Measurements from ENCODE around the gene CBLB.

The CBLB gene

DNA sequence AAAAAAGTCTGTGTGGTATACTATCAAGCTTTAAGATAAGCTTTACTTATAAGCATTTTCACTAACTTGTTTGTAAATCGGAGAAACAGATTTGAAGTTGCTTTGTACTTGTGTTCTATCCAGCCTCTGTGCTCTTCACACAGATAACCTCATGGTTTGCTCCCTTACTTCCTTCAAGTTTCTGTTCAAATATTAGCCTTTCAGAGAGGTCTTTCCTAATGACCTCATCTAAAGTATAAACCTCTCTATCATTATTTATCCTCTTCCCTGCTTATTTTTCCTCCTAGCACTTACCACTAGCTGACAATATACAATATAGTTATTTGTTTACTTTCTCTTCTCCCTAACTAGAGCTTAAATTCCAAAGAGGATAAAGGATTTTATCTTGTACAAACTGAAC lies 180.0 kb downstream of the CBLB start:
- DNase-seq = no peak

DNA sequence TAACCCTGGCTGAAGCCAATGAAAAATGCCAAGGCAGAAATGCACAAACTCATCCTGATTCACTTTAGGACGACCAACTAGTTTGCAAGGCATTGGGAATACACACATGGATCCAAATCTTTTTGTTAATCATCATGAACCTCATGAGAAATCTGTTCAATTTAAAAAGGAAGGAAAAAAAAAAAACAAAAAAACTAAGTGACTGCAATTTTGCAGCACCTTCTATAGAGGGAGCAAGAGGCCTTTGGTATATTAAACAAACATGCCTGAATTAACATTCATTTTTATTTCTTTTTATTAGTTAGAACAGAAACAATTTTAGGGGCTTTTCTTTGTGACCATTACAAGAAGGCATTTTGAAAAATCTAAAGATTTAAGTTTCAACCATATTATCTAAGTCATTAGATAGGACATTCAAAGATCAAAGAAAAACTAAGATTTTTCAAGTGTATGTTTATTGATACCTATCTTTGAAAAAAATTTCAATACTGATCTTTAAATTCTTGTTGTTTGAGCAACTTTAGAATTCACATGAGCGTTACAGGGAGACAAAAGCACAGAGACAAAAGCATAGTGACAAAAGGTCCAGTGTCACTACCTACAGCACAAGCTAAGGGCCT lies 182.4 kb downstream of the CBLB start:
- no peak for DNase-seq

DNA sequence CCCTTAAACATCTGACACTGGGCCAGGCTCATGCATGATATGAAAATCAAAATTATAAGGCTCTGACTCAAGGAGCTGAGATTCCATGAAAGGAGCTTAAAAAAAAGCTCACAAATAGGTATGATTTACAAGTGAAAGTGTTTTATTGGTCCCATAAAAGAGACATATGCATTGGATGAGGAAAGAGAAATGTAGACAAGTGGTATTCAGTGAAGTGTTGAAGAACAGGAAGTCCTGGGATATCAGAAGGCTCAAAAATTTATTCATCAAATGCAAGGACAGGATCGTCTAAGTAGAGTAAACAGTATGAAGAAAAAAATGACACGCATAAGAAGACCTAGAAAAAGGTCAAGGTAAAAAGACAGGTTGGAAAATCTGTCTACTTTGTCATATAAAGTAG lies 188.9 kb downstream of the CBLB start:
- DNase-seq = no peak

DNA sequence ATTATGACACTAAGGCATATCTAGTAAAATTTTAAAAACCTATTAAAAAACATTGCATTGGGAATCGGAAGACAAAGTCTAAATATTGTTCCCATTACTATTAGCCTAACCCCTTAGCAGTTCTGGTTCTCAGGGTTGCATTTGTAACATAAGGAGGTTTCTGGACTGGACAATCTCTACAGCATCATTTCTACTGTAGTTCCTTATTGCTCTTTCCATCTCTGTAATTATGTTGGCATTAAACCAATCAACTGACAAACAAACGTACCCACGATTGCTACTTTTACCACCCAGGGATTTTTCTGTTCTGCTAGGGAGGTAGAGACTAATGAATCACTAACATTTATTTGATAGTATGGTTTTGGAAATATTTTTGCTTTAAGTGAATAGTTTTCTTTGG lies 190.8 kb downstream of the CBLB start:
- DNase-seq = no peak

DNA sequence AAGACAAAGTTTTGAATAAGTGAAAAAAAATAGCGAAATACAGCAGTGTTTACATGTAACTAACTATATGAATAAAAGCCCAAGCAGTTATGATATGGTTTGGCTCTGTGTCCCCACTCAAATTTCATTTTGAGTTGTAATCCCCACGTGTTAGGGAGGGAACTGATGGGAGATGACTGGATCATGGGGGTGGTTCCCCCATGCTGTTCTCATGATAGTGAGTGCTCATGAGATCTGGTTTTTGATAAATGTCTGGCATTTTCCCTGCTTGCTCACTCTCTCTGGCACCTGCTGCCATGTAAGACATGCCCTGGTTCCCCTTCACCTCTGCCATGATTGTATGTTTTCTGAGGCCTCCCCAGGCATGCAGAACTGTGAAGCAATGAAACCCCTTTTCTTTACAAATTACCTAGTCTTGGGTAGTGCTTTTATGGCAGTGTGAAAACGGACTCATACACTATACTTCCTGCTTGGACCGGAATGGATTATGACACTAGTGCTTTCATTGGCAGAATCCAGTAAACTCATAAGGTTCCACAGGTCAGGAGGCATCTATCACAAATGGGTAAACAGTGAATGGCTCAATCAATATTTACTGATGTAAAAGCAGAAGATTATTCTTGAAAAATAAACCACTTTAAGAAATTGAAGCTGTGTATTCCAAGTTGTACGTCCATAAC lies 192.1 kb downstream of the CBLB start:
- DNase-seq = no peak

DNA sequence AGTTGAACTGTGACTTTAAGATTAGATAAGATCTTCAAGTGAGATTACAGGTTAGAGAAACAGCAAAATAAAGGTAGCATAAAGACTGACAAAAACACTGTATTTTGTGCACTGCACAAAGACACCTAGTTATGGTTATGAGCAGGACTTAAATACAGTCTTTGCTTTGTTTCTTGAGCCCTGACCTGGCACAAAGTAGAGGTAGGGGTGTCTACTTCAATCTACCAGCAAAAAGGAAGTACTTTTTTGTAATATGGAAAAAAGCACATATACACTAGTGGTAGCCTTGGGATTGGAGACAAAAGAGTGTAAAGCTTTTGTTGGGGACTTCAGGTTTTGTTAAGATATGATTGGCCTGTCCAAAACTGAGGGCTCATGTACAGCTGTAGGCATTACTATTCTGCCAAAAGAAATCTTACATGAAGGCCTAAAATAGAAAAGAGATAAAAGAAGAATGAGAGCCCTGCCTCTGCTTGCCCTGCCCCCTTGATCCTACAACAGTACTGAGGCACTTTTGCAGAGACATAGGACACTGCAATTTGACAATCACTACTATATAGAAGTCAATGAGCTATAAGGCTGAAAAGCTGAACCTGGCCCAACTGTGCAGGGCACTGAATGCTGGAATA lies 194.3 kb downstream of the CBLB start:
- no peak for DNase-seq

DNA sequence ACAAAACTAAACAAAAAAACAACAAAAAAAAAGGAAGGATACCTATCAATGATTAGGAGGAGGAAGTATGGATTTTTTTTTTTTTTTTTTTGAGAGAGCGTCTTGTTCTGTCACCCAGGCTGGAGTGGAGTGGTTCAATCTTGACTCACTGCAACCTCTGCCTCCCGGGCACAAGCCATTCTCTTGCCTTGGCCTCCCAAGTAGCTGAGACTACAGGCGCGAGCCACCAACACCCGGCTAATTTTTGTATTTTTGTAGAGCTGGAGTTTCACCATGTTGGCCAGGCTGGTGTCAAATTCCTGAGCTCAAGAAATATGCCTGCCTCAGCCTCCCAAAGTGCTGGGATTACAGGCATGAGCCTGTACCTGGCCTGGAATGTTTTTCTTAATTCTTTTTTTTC lies 195.8 kb downstream of the CBLB start:
- no peak for DNase-seq

DNA sequence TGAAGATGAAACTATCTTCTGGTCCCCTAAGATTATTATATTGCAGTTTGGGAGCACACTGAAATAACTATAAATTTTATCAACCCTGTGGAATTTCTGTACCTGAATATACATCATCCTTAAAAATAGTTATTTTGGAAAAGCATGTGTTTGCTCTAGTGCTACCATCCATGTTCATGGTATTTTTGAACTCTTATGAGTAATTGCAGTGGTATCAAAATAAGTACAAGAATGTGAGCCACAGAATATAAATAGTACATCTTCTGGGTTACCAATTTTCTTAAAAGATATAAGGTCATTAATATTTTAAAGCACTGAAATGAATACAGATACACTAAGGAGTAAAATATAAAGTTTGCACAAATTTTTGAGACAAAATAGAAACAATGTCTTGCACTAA lies 206.5 kb downstream of the CBLB start:
- no peak for DNase-seq

DNA sequence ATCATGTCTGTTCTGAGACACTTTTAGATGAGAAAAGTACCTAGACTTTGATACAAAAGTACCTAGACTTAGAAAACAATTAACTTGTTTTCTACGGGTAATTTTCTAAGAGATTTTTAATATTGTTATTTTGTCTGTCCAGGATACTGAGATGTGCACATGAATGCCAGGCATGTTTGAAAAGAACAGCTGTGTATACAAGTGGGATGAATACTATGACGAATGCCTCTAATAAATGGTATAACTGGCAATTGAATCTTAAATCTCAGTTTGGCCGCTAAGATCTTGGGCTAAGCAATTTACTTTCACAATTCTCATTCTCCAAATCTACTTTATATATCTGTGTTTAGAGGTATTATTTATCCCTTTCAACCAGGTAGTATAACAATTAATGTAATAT lies 207.4 kb downstream of the CBLB start:
- no peak for DNase-seq

DNA sequence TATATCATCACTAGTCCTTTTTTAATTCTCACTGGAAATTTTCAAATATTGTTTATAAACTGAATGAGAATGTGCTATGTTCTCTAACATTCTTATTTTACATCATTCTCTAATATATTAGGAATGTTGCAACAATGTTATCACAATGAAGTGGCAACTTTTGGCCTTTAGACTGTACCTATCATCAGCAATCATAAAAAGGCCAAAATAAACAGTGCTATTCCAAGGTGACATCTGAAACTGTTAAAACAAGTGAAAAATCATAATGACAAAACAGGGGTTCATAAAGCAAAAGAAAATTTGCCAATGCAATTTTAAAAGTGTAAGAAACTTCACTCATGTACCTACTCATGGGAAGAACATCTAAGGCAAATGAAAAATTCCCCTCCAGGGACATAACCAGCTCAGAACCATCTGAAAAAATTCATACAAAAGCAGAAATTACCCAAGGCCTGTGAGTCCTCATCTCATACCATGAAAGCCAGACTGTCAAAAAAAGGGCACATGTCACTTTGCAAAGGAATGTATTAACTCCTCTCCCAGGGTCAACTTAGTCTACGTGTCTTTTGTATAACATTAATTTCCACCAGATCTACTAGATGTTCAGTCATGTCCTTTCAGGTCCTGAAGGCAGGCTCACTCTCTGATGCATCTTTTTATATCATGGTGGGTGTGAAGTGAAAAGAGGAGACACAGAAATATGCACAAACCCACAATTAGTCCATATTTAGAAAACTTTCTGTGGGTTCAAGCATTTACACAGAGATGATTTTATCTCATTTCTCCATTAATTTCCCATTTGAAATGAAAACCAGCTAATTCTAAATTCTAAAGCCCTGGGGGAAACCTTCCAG lies 211.9 kb downstream of the CBLB start:
- DNase-seq = no peak

DNA sequence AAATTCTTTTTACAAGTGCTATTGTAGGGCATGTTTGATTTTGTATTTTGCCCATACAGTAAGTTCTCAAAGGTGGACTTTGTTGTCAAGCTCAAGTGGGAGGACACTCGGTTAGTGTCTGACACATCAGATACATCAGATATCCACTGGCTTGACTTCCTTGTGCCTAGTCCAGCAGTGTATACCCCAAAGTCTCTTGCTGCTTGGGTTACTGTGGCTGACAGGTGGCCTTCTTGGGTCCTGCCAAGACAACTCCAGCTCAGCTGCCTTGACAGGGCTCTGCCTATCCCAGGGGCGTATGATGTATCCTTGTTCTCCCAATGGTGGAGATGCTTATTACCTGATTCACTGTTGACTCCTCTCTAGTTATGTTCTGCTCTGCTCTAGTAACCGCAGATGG lies 214.9 kb downstream of the CBLB start:
- no peak for DNase-seq

DNA sequence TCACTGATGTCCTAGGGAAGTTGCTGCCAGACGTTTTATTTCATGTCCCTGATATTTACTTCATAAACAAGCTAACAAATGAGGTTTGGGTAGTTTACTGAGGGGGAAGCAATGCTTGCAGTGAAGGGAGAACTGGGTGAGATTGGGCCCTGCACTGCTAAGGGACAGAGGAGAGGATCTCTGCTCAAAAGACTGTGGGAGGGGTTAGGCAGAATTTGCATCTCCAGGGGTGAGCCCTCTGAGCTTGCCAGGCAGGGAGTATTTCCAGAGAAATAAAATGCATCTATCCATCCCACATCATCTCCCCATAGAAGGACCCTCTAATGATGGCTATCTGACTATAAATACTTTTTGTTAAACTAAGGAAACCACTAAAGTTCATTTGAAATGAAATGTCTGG lies 215.6 kb downstream of the CBLB start:
- DNase-seq = no peak

DNA sequence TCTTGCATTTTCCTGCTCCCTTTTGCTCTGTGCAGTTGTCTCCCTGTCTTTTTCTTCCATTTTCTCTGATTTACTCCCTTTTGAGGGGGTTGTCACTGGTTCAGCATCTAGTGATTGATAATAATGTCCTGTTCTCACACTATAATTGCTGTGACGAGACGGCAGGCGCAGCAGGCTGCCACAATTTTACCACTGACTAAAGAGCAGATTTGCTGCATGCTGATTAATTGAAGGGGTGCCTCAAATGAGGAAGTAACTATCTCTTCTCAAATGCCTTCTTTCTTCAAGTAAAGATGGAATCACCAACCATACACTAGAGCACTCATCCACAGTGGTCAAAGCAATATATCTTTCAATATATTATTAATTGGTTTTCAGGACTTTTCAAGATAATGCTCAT lies 219.3 kb downstream of the CBLB start:
- DNase-seq = no peak

DNA sequence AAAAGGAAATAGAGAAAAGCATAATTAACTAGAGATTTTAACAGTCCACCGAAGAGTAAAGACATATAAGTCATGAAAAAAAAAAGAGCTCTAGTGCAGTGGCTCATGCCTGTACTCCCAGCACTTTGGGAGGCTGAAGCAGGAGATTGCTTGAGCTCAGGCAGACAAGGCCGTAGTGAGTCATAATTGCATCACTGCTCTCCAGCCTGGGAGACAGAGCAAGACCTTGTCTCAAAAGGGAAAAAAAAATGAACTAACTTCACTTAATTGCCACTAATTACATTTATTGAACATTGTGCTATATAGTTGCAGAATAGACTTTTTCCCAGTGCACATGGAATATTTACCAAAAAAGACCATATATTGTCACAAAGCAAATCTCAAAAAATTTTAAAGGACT lies 221.8 kb downstream of the CBLB start:
- DNase-seq = no peak

DNA sequence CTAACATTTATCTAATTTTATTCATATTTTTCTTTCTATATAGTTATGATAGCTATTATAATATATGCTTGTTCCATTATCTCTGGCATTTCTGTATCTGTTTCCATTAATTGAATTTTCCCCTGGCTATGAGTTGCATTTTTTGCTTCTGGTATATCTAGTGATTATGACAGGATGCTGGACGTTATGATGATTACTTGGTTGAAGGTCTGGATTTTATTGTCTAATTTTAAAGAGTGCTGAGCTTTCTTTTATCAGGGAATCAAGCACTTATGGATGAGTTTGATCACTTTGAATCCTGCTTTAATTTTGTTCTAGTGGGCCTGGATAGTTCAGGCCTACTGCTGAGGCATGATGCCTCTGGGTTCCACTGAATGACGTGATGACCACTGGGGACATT lies 229.7 kb downstream of the CBLB start:
- no peak for DNase-seq

DNA sequence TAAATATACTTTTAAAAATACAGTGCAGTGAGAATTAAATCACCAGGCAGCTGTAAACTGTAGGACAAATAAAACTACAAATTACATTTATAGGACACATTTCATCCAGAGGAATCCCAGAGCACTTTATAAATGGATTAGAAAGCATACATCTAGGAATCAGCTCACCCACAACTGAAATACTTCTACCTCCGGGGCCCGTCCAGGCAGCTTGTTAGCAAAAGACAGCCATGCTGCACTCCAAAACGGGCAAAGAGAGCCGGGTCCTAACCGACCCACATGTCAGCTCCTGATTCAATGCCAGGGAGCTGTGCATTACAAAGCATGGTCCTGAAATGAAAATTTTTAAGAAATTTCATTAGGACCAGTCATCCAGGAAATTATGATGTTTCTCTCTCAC lies 234.1 kb downstream of the CBLB start:
- DNase-seq = no peak

DNA sequence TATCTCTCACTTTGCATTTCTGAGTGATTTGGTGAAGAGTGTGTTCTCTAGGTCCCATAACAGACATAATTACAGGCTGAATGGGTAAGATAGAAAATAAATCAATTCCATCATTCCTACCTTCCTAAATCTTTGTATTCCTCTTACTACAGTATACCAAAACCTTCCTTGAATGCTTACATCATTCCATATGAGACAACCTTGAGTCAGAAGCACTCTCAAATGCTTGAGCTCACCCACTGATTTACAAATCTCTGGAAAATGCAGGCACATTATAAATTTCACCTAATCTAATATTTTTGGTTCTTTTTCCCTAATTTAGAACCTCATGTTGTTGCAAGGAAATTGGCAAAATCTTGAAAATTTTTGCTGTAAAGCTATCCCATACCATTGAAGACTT lies 239.1 kb downstream of the CBLB start:
- no peak for DNase-seq

DNA sequence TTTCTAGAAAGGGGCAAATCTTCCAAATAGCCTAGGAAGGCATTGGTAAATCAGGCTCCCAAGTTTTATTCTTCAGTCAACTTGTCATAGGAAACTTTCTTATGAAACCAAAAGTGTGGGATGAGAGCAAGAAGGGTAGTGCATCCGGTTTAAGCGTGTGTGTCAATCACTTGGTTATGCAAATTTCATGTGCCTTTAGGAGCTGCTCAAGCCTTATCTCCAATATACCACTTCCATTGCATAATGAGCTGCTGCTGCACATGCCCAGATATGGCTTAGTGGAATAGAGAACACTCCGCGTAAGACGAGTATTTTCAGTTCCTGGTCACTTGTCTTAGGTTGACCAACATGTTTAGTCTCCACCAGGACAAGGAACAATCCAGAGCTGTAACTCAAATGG lies 242.1 kb downstream of the CBLB start:
- DNase-seq = no peak

DNA sequence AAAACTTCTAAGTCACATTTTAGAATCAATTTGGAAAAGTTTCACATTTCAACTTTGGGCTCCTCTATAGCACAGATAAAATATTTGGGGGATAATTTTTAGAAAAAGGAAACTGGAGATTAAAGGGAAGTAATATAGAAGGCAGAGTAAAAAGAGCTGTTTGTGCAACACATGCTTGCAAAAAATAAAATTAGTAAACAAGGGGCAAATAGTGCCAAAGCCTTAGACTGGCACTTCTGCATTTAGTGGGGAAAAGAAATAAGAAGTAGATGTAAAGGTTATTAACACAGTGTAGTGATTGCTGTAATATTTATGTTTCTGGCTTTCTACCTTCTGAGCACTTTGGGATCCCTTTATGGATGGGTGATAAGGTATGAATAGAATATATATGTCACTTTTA lies 246.6 kb downstream of the CBLB start:
- DNase-seq = no peak

DNA sequence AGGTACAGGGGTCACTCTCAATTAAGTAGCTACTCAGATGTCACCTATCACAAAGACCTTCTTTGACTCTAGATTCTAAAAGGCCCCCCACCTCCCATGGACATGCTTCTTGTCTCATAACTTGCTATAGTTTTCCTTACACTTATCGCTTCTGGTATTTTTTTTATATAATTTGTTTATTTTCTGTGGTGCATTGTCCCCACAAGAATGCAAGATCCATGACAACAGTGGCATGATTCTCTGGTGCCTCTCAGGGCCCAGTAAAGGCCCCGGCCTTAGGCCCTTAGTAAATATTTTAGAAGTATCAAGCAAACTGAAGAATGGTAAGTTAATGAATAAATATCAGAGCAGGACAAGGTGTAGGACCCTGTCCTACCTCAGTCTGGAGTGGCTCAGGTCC lies 248.6 kb downstream of the CBLB start:
- no peak for DNase-seq

DNA sequence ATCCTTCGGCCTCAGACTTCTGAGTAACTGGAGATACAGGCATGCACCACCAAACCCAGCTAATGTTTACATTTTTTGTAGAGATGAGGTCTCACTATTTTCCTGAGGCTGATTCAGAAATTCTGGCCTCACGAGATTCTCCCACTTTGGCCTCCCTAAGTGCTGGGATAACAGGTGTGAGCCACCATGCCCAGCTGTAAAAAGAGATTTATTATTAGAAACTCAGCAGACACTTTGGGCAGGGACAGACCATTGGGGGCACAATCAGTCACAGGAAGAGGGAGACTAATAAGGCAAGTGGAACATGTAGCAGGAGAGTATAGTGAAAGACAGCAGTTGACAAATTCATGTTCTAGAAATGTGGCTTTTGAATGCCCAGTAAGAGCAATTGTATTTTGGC lies 249.2 kb downstream of the CBLB start:
- no peak for DNase-seq

DNA sequence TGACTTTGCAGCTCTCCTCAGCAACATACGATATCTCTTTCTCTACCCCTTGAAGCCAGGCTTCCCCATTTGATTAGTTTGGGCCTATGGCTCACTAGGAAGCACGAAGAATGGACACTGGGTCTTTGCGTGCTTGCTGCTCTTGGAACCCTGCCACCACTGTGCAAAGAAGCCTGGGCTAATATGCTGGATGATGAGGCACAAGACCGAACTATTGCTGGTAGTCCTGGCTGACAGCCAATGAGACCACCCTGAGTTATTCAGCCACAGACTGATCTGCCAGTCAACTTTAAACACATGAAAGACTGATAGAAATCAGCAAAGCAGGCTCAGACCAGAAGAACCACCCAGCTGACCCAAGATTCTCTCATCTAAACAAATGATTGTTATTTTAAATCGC lies 250.3 kb downstream of the CBLB start:
- DNase-seq = no peak

DNA sequence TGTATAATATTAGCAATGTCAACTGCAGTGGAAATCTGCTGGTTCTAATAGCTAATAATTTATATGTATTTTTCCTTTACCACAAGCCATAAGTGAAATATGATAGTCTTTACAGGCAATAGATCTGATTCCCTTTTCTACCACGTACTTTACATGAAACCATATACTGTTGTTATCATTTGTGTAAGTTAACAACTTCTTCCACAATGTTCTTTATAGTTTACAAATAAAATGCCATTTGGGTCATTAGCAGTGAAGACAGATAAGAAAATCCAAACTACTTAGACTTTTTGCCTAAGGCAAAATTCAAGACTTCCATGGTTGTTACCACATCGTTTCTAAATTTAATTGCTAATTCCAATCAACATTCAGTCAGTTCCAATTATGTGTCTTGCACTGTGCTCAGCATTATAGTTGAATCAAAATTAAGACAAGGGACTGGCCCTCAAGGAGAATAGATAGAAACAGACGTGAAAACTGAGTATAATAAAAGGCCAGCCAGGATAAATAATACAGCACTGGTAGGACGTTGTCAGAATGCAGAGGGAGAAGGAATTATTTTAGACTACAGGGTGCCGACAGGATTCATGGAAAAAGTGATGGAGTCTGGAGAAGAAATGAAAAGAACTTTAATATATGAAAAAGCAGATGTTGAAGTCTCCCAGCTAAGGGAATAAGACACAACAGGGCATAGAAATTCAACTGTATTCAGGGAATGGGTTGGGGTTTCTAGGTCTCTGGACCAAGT lies 252.3 kb downstream of the CBLB start:
- DNase-seq = no peak
